BJ (cell line): Measurements from ENCODE around the gene ZNF140. TPM values are rescaled to one million over a fixed set of nuclear protein-coding genes. Genes with fewer than 3 reads are reported as not detected.

Experiments used
- CTCF ChIA-PET: fragments of 350-600 bp; formaldehyde crosslinking; extraction: SDS; loops from one replicate; lab custom pipeline; 2021; ENCODE audit warnings: antibody characterized with exemption, inconsistent platforms; lab: Yijun Ruan, JAX
- POLR2A ChIA-PET: fragments of 300-600 bp; sonication (Branson Sonifier 250); formaldehyde crosslinking; extraction: SDS; loops from one replicate; lab custom pipeline; 2021; ENCODE audit warnings: antibody characterized with exemption; lab: Charles Lee
- DNase-seq: peaks from one replicate; pipeline ENCODE4 v3.0.0-alpha.2; 2011; ENCODE audit warnings: low read depth
- H3K27me3 ChIP-seq: 2 replicates; pipeline ENCODE4 v1.6.0; 2011; ENCODE audit warnings: low read length; ENCODE audit not compliant: control insufficient read depth, insufficient read depth
- H3K36me3 ChIP-seq: 2 replicates; pipeline ENCODE4 v1.5.1; 2011; ENCODE audit warnings: low read length; ENCODE audit not compliant: control insufficient read depth, insufficient read depth
- H3K4me3 ChIP-seq: 2 replicates; pipeline ENCODE4 v1.5.1; 2011; ENCODE audit warnings: low read depth, mild to moderate bottlenecking, control low read depth, low read length
- CTCF ChIP-seq: IDR thresholded peaks from 2 replicates; pipeline ENCODE4 v1.5.1; 2011; ENCODE audit warnings: low read depth, mild to moderate bottlenecking, control low read depth, inconsistent platforms, low read length, moderate library complexity; ENCODE audit not compliant: insufficient read depth
- polyA plus RNA-seq: library from polyadenylated mRNA; depleted of rRNA; stranded (reverse); fragments of >200 nt; gene quantifications from 2 replicates; pipeline ENCODE4 v1.2.3, GENCODE V29; 2011

Gene ZNF140
- polyA plus RNA-seq, 1 experiment, result 11.8 TPM

GRCh38 chr12:133080026-133080367 is 726 bp upstream of the ZNF140 start:
- no peaks in the 10 kb centered on the region for H3K27me3 ChIP-seq
- POLR2A ChIA-PET, result interaction anchor here (1.1 kb wide), 1 partner anchor 101 kb away, joined by 4 read pairs; the partner anchor contains the start of gene ZNF268
- CTCF ChIA-PET, result no interaction called here
- TF ChIP-seq CTCF, result no peak
- peak overlapping the region; percentile 90 for H3K4me3 ChIP-seq
- peaks cover 2% of the 10 kb centered on the region for H3K36me3 ChIP-seq
- peak; percentile 97 for DNase-seq

- Histone ChIP-seq H3K4me3 (peak overlapping the region; percentile 90), H3K27me3 (no peaks in the 10 kb centered on the region), H3K36me3 (peaks cover 2% of the 10 kb centered on the region)
- no peak for TF ChIP-seq CTCF
- no peak for DNase-seq
- ChIA-PET POLR2A (no interaction called here), CTCF (interaction anchor here (0.6 kb wide), 1 partner anchor 17 kb away, joined by 3 read pairs; no protein-coding TSS in a partner anchor)
These were observed 547 bp downstream of the ZNF140 start for GRCh38 chr12:133081159-133081780.

- POLR2A ChIA-PET, result no interaction called here
- no peaks in the 10 kb centered on the region for H3K27me3 ChIP-seq
- H3K4me3 ChIP-seq, result no peak overlapping the region
- H3K36me3 ChIP-seq, result peaks cover 8% of the 10 kb centered on the region
- no peak for DNase-seq
- no peak for TF ChIP-seq CTCF
- CTCF ChIA-PET, result no interaction called here
These were observed 2.6 kb downstream of the ZNF140 start for GRCh38 chr12:133083345-133083744.

- H3K27me3 ChIP-seq, result no peaks in the 10 kb centered on the region
- no peak for DNase-seq
- CTCF ChIA-PET, result no interaction called here
- POLR2A ChIA-PET, result no interaction called here
- TF ChIP-seq CTCF, result no peak
- H3K4me3 ChIP-seq, result no peak overlapping the region
- H3K36me3 ChIP-seq, result peaks cover 8% of the 10 kb centered on the region
These were observed 24.9 kb downstream of the ZNF140 start for GRCh38 chr12:133105620-133106019.

GRCh38 chr12:133106253-133106652 is 25.5 kb downstream of the ZNF140 start:
- Histone ChIP-seq H3K36me3 (peaks cover 7% of the 10 kb centered on the region), H3K27me3 (no peaks in the 10 kb centered on the region), H3K4me3 (no peak overlapping the region)
- no peak for DNase-seq
- no peak for TF ChIP-seq CTCF
- ChIA-PET CTCF (no interaction called here), POLR2A (no interaction called here)
